NCI-H69 (cell line): ENCODE data around the gene SLAMF6.
"Not testable (repeated sequence)": the region's sequence is repeated elsewhere in the genome, so short reads cannot be mapped to it uniquely, and the experiment has no call there.

Experiments used
- DNase-seq: peaks from one replicate; lab custom pipeline; 2025; lab: John Stamatoyannopoulos, UW

SLAMF6 gene

DNA sequence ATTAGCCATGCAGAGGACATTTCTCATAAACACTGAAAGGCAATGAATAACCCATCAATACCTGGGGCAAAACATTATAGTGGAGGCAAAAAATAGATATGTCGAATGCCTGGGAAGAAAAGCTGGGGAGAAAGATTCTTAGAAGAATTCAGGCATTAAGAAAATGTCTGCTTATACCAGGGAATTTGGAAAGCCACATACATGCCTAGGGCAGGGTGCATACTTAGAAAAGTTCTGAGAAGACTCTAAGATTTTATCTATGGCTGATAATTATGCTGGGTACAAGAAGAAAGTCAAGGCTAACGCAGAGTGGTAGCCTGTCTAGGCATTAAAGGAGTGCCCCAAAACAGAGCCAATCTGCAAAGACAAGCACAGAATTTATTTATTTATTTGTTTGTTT lies 18.4 kb downstream of the SLAMF6 start:
- DNase-seq: no peak

DNA sequence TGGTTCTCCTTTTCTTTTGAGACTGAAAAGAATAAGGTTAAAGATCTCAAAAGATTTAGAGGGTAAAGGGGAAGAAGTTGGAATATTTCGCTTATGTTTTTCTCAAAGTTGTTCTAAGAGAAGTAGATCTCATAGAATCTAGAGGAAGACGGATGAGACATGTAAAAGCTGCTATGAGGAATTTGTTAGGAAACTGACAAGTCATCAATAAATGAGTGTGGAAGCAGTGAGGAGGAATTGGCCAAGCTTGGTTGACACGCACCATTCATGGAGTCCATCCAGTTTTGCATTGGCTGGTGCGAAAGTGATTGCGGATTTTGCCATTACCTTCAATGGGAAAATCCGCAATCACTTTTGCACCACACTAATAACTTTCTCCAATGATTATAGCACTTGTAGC lies 20.0 kb downstream of the SLAMF6 start:
- DNase-seq: no peak

DNA sequence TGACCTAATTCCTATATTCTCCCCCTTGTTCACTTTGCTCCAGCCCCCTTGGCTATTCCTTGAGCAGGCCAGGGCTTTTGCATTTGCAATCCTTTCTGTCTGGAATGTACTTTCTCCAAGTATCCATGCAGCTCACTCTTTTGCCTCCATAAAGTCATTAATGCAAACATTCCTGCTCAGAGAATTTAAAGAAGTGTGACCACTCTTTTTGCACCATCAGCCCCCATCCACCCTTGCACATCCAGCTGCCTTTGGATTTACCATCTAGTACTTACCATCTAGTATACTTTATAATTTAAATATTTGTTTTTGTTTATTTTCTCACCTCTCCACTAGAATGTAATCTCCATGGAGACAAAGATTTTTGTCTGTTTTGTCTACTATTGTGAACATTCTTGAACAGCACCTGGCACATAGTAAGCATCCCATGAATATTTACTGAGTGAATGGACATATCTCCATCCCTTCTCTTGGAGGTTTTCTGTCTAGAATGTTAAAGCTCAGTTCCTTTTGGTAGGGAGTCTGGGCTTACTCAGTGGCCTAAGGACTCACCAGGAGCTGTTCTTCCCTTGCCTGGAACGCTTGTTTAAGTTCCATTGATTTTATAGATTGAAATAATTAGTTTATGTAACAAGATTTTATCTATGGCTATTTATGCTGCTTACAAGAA lies 22.6 kb downstream of the SLAMF6 start:
- no peak for DNase-seq

DNA sequence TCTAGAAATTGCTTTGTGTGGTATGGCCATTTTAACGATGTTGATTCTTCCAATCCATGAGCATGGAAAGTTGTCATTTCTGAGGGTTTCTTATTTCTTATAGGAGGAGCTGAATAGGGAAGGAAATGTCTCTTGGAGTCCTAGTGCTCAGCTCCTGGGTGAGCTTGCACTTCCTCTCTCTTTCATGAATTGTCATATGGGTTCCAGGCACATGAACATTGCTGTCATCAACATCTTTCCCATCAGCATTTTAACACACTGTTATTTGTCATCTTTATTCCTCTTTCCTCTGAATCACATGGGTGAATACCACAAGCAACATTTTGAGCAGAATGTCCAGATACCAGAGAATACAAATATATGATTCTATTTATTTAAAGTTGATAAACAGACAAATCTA lies 23.4 kb downstream of the SLAMF6 start:
- no peak for DNase-seq

DNA sequence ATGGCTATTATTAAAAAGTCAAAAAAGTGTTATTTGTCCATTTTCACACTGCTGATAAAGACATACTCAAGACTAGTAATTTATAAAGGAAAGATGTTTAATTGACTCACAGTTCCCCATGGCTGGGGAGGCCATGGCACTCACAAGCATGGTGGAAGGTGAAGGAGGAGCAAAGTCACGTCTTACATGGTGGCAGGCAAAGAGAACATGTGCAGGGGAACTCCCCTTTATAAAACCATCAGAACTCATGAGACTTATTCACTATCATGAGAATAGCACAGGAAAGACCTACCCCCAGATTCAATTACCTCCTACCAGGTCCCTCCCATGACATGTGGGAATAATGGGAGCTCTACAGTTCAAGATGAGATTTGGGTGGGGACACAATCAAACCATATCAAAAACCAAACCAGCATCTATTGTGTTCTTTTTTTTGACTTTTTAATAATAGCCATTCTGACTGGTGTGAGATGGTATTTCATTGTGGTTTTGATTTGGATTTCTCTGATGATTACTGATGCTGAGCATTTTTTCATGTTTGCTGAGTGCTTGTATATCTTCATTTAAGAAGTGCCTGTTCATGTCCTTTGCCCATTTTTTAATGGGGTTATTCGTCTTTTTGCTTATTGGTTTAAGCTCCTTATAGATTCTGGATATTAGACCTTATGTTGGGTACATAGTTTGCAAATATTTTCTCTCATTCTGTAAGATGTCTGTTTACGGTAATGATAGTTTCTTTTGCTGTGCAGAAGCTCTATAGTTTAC lies 24.6 kb downstream of the SLAMF6 start:
- not testable (repeated sequence) for DNase-seq

DNA sequence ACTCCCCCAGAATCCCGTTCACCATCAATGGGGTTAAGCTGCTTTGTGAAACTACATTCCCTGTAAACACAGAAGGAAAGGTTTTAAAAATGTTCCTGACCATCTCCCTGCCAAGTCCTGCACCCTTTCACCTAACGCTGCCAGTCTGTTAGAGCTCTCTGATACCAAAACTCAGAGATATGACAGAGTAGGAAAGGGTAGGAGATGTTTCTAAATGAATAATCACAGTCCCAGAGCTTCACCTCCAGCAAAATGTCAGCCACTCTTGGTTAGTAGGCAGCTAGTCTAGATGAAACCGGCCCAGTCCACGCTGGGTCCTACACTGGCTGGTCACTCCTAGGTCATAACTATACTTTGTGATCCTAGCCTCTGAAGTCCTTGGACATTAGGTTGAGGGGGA lies 26.7 kb downstream of the SLAMF6 start:
- DNase-seq: no peak

DNA sequence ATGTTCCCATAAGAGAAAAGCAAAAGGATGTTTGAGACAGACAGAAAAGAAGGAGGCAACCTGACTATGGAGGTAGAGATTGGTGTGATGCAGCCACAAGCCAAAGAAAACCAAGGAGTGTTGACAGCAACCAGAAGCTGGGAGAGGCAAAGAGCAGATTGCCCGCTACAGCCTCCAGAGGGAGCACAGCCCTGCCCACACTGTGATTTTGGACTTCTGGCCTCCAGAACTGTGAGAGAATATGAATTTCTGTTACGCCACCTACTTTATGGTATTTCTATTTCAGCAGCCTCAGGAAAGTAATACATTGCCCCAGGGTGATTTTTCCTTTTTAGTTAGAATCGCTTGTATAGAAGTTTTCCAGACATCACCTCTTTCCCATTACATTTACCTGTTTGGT lies 28.4 kb downstream of the SLAMF6 start:
- DNase-seq: peak; percentile 9

DNA sequence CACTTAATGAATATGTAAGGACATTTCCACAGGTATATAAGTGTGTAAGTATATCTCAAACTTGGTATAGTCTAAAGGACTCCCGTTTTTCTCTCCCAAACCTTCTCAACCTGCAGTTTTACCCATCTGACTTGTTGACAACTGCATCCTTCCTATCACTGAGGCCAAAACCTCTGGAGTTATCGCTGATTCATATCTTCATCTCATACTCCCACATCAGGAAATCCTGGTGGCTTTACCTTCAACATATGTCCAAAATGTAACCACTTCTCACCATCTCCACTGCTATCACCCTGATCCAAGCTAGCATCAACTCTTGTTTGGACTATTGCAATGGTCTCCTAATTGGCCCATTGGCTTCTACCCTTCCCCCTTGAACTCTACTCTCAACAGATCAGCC lies 30.4 kb downstream of the SLAMF6 start:
- no peak for DNase-seq

DNA sequence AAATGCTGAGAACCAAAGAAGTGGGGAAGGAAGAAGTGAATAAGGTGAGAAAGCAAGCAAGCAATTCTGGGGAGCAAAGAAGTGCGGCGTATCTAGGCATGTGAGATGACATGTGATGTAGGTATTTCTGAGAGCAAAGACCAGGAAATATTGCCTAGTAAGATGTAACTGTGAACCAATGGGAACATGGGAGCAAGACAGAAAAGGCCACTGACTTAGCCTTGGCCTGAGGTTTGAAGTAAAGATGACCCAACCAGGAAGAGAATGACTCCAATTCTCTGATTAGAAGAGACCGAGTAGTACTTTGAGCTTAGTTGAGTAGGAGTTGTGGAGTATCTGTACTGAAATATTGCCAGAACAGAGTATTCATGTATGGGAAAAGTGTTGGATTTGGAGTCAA lies 31.1 kb downstream of the SLAMF6 start:
- DNase-seq: no peak

DNA sequence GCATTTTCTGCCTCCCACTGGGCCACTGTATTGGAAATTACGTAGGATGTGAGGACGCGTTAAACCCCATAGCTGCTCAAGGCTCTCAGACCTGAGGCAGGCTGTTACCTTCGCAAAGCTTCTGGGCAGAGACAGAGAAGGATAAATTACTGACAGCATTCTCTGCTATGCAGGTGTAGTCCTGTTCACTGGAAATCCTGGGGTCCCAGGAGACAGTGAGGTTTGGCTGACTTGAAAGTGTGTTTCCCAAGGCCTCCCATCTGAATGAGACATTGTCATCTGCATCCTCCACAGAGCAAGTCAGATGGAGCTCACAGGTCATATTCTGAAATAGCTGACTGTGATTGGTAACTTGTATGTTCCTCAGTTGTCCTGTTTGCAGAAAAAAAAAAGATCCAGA lies 32.0 kb downstream of the SLAMF6 start:
- DNase-seq: no peak

DNA sequence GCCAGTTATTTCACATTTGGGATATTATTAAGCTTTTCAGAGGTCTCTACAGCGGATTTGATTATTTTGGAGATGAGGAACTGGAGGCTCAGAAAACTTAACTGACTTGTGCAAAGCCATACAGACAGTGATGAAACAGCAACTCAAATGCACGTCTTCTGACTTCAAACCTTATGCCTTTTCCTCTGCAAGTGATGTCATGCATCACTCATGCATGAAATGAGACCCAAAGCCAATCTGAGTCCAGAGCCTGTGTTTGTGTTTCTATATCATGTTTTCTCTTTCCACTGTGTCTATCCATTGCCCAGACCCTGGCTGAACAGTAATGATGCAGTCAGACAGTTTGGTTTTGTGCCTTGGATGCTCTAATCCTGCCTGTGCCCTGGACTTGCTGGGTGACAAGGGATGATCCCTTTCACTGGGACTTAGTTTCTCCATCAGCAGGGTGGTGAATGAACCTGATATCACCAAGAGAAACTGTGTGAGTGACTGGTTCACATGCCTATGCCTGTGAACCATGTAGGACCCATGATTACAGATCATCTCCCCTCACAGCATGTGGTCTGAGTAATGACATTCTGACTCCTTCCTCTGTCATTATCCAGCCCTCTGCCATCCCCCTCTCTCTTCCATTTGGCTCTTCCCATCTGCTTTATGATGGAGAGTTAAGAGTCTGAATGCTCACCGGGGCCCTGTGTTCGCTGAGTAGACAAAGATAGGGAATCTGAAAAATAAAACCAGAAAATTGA lies 33.4 kb downstream of the SLAMF6 start:
- DNase-seq: peak; percentile 5

DNA sequence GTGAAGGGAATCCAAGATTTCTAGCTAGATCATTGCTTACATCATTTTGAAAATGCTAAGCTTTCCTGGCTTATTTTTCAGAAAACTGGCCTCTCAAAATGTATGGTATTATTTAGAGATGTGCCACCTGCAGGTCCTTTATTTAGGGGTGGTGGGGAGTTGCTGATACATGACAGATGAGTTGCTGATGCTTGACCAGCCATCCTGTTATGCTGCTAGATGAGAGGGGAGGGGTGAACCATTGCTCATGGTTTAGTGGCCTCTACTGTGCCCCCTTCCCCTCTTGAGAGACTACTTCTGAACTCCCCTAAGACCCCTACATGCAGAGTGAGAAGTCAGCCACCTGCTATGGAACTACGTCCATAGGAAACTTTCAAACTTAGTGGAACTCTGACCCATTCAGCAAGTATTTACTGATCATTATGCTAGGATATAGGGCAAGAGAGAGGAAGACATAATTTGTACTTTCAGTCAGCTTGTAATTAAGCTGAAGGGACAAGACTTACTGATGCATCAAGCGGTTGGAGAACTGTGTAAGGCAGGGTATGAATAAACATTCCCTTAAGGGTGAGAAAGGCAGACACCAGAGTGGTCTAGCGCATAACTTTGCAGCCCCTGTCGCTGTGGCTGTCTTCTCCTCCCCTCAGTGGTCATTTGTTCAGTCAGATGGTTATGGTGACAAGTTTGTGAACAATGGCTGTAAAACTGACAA lies 34.6 kb downstream of the SLAMF6 start:
- no peak for DNase-seq

DNA sequence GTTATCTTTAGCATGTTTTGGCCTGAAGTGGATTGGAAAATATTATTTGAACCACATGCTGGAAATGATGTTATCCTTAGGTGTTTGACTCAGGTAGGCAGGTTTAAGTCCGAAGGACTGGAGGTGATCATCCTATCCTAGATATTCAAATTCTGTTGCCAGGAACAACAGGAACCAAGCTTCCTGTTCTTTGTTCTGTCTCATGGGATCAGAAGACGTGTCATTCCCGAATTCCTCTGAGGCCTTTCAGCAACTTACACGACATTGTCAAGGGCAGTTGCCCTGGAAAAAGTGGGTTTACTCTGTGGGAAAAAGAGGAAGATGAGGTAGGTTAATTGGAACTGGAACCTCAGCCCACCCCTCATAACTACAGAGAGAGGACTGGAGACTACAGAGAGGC lies 36.6 kb downstream of the SLAMF6 start:
- DNase-seq: no peak

DNA sequence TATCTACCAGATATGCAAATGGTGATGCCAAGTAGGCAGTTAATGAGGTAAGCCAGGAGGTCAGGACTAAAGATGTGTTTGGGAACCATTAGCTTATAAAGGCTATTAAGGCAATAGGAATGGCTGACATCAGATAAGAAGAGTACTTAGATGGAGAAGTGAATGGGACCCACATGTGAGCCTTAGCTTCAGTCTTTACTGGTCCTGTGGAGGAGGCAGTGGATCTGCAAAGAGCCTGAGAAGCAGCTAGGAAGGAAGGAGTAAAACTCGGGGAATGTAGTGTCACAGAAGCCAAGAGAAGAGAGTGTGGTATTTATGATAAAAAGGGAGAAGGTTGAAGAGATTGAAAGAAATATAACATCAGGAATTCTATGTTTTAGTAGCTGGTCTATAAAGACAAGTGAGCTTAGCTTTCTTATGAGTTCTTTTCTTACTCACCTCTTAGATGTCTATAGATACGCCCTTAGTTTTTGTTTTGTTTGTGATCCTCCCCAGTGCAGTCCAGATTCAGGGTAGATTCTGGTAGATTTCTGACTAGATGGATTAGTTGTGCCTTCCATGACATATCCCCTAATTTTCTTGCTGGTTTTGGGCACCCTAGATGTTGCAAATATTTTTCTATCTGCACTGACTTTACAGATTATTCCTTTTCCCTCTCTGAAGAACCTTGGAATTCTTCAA lies 39.4 kb downstream of the SLAMF6 start:
- DNase-seq: no peak

DNA sequence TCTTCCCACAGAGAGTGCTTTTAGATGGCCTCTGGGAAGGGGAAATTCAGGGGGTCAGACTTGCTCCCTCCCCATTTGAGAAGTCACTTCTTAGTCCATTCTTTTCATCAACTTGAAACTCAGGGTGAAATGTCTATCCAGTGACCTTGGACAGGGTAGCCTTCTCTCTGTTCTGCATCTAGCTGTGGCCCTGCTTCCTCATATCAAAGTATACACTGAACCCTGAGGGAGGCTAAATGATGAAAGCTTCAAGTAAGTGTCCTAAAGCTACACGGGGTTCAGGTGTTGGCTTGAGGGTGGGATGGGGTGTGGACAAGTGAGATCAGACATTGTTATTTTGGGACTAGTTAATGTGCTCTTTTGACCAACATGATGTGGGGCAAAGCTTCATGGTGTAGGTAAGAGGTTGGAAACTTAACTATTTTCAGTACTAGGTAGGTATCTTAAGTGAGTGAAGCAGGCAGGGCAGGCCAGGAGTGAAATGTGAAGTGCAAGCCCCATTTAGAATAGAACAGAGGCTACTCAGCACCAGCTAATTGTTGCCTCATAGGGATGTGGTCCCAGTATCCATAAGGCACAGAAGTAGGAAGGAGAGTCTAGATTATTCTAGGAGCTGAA lies 41.0 kb downstream of the SLAMF6 start:
- no peak for DNase-seq

DNA sequence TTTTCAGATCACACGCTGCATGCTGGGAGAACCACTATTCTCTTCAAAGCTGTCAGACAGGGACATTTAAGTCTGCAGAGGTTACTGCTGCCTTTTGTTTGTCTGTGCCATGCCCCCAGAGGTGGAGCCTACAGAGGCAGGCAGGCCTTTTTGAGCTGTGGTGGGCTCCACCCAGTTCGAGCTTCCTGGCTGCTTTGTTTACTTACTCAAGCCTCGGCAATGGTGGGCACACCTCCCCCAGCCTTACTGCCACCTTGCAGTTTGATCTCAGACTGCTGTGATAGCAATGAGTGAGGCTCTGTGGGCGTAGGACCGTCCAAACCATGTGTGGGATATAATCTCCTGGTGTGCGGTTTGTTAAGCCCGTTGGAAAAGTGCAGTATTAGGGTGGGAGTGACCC lies 42.3 kb downstream of the SLAMF6 start:
- DNase-seq: not testable (repeated sequence)

DNA sequence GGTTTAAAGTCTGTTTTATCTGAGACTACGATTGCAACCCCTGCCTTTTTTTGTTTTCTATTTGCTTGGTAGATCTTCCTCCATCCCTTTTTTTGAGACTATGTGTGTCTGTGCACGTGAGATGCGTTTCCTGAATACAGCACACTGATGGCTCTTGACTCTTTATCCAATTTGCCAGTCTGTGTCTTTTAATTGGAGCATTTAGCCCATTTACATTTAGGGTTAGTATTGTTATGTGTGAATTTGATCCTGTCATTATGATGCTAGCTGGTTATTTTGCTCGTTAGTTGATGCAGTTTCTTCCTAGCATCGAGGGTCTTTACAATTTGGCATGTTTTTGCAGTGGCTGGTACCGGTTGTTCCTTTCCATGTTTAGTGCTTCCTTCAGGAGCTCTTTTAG lies 44.0 kb downstream of the SLAMF6 start:
- DNase-seq: not testable (repeated sequence)

DNA sequence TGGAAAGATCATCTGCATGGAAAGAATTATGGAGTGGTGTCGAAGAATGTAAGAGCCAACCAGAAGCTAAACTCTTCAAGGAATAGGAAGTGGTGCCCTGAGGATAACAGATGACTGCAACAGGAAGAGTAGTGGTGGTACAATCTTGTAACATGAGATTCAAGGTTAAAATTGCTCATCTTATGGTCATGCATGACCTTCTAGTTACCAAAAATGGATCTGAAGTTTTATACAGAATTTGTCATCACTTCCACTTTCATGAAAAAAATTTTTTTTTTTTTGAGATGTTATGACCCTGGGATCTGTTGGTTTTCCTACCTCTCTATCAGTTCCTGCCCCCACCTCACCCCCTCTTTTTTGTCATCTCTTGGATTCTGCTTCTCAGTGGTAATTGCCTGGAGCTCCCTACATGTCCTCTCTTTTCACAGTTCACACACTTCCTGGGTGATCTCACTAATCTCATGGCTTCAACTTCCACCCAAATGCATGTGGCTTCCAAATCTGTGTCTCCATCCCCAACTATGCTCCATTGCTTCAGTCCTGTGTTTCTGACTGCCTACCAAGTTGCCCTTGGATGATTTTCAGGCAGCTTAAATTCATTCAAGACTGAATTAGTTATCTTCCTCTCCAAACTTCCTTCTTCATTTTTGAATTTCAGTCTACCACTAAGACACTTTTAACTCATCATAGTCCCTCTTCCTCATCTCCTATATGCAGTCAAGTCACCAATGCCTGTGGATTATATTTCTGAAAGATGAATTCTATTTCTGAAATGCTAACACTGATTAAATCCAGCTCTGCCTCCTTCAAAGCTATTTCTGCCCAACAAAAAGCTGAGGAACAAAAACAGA lies 48.4 kb downstream of the SLAMF6 start:
- DNase-seq: no peak

DNA sequence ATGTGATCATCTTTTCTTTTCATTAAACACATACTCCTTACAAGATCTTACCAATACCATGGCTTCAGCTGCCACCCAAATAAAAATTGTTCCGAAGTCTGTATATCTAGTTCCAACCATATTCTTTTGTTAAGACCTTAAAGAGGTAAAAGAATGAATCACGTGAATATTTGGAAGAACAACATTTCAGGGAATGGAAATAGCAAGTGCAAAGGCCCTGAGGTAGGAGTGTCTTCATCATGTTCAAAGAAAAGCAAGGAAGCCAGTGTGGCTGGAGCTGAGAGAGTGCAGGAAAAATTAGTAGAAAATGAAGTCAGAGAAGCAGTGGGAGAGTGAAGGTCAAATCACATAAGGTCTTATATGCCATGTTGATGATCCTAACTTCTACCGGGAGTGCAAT lies 50.9 kb downstream of the SLAMF6 start:
- DNase-seq: no peak

DNA sequence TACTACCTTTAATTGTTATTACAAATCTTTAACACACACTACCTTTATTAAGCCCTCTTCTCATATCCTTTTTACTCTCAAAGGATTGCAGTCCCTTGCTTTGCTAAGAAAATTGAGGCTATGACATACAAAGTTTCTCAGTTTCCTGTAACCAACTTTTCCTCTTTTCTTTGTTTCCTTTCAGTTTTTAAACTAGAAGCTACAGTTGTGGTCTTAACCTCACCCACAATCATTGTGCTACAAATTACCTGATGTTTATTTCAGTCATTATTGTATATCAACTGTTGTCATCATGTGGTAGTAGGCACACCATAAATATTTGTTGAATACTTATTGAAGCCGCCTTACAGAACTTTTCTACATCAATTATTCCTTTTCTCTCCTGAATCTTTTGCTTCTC lies 51.8 kb downstream of the SLAMF6 start:
- DNase-seq: no peak

DNA sequence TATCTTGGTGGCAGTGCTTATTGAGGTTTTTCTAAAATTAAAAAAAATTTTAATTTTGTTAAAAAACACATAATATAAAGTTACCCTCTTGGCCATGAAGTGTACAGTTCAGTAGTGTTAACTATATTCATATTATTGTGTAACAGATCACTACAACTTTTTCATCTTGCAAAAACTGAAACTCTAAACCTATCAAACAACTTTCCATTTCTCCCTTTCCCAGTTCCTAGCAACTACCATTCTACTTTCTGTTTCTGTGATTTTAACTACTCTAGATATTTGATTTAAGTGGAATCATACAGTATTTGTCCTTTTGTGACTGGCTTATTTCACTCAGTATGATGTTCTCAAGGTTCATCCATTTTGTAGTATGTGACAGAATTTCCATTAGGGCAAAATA lies 55.5 kb downstream of the SLAMF6 start:
- DNase-seq: no peak
